ENCODE measurements around the gene TH.

Gene TH

GRCh38 chr11:2140411-2141400 is 30.9 kb downstream of the TH start:
- no peak for TF ChIP-seq CTCF (IDR thresholded peaks at IDR 0.05; ENCODE audit: low read depth, low read length)
- no peak for TF ChIP-seq POLR2A (IDR thresholded peaks at IDR 0.05; ENCODE audit: extremely low read depth, insufficient read length)
- no peak for TF ChIP-seq MYC (IDR thresholded peaks at IDR 0.05; ENCODE audit: low read depth, low read length)
- TF ChIP-seq, protein P1, sequence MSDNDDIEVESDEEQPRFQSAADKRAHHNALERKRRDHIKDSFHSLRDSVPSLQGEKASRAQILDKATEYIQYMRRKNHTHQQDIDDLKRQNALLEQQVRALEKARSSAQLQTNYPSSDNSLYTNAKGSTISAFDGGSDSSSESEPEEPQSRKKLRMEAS (IDR thresholded peaks at IDR 0.05; ENCODE audit: low read depth, low read length) = no peak
- no peak for DNase-seq (ENCODE audit: low read depth)
- H3K4me3 ChIP-seq (ENCODE audit: low read depth, low read length) = no peak overlapping the region

GRCh38 chr11:2139621-2140337 is 31.8 kb downstream of the TH start:
- H3K4me3 ChIP-seq (ENCODE audit: low read depth, low read length) = no peak overlapping the region
- TF ChIP-seq CTCF (IDR thresholded peaks at IDR 0.05; ENCODE audit: low read depth, low read length) = no peak
- TF ChIP-seq POLR2A (IDR thresholded peaks at IDR 0.05; ENCODE audit: extremely low read depth, insufficient read length) = no peak
- TF ChIP-seq, protein P1 (IDR thresholded peaks at IDR 0.05; ENCODE audit: low read depth, low read length) = no peak
- TF ChIP-seq MYC (IDR thresholded peaks at IDR 0.05; ENCODE audit: low read depth, low read length) = no peak
- no peak for DNase-seq (ENCODE audit: low read depth)

DNA sequence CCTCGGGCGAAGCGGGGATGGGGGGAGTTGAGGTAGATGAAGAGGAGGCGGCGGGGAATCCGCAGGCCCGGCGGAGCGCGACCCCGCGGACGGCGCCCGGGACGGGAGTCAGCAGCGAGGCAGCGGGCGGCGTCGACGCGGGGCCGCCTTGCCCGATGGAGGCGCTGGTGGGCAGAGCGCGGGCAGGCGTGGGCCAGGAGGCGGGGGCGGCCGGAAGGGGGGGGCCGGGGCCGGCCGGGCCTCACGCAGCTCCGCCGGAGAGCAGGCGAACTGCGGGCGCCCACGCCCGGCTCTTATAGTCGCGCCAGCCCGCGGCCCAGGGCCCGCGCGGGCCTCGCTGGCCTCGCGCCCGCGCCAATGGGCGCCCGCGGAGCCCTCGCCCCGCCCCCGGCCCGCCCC is 32.5 kb downstream of the TH start, which contains the start of gene IGF2:
Gene IGF2, minus strand, starts transcription at position 267 of the 399 bp plus-strand sequence. CDS start 3,866 bp downstream, outside the sequence.
- no peak within 1 kb of the TSS for H3K4me3 ChIP-seq (ENCODE audit: low read depth, low read length)
- no peak for DNase-seq (ENCODE audit: low read depth)
- TF ChIP-seq, protein P1 (IDR thresholded peaks at IDR 0.05; ENCODE audit: low read depth, low read length) = no peak
- TF ChIP-seq CTCF (IDR thresholded peaks at IDR 0.05; ENCODE audit: low read depth, low read length) (no peak), MYC (IDR thresholded peaks at IDR 0.05; ENCODE audit: low read depth, low read length) (no peak), POLR2A (IDR thresholded peaks at IDR 0.05; ENCODE audit: extremely low read depth, insufficient read length) (no peak)

GRCh38 chr11:2138431-2139122 is 33.0 kb downstream of the TH start:
- H3K4me3 ChIP-seq (ENCODE audit: low read depth, low read length) = no peak overlapping the region
- TF ChIP-seq MYC (IDR thresholded peaks at IDR 0.05; ENCODE audit: low read depth, low read length) = no peak
- TF ChIP-seq POLR2A (IDR thresholded peaks at IDR 0.05; ENCODE audit: extremely low read depth, insufficient read length) = no peak
- TF ChIP-seq, protein P1 (IDR thresholded peaks at IDR 0.05; ENCODE audit: low read depth, low read length) = no peak
- no peak for TF ChIP-seq CTCF (IDR thresholded peaks at IDR 0.05; ENCODE audit: low read depth, low read length)
- DNase-seq (ENCODE audit: low read depth) = no peak

DNA sequence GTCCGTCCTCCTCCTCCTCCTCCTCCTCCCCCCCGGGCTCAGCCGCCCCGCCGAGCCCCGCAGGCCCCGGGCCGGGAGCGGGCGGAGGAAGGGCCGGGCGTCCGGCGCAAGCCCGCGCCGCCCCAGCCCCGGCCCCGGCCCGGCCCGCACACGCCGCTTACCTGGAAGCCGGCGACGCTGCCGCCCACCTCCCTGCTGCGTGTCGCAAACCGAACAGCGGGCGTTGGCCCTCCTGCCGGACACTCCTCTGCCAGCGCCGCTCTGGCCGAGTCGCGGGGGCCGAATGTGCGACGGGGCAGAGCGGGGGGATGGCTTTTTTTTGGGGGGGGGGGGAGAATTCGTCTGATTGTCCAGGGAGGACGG is 33.6 kb downstream of the TH start:
- no peak overlapping the region for H3K4me3 ChIP-seq (ENCODE audit: low read depth, low read length)
- no peak for DNase-seq (ENCODE audit: low read depth)
- TF ChIP-seq, protein P1 (IDR thresholded peaks at IDR 0.05; ENCODE audit: low read depth, low read length) = no peak
- TF ChIP-seq MYC (IDR thresholded peaks at IDR 0.05; ENCODE audit: low read depth, low read length) (no peak), POLR2A (IDR thresholded peaks at IDR 0.05; ENCODE audit: extremely low read depth, insufficient read length) (no peak), CTCF (IDR thresholded peaks at IDR 0.05; ENCODE audit: low read depth, low read length) (no peak)

Measured in NB4 (cell line).